Activated T-helper 1 cell treated with Interleukin-2 at 50 U/mL for 16 hours (primary cell): Measurements from ENCODE around the gene COL4A1.

ENCODE experiments used
- DNase-seq: peaks from one replicate; pipeline ENCODE4 v3.0.0-alpha.2; 2020; ENCODE audit warnings: low read depth

Gene COL4A1

GRCh38 chr13:110293037-110293436 lies 13.9 kb downstream of the COL4A1 start:
- DNase-seq: no peak

- no peak for DNase-seq
These were observed 15.7 kb downstream of the COL4A1 start for GRCh38 chr13:110291286-110291685.

- DNase-seq: no peak
These were observed 16.1 kb downstream of the COL4A1 start for GRCh38 chr13:110290826-110291225.

- no peak for DNase-seq
These were observed 16.8 kb downstream of the COL4A1 start for GRCh38 chr13:110290153-110290552.

- DNase-seq: no peak
These were observed 17.3 kb downstream of the COL4A1 start for GRCh38 chr13:110289661-110290060.

GRCh38 chr13:110289174-110289573 lies 17.8 kb downstream of the COL4A1 start:
- DNase-seq: no peak

- no peak for DNase-seq
These were observed 19.8 kb downstream of the COL4A1 start for GRCh38 chr13:110286833-110287819.

- DNase-seq: no peak
These were observed 20.7 kb downstream of the COL4A1 start for GRCh38 chr13:110285991-110286832.

- DNase-seq: no peak
These were observed 22.0 kb downstream of the COL4A1 start for GRCh38 chr13:110284779-110285484.

- DNase-seq: no peak
These were observed 23.0 kb downstream of the COL4A1 start for GRCh38 chr13:110283736-110284517.

- DNase-seq: no peak
These were observed 24.6 kb downstream of the COL4A1 start for GRCh38 chr13:110282316-110282841.

GRCh38 chr13:110281736-110282135 lies 25.2 kb downstream of the COL4A1 start:
- no peak for DNase-seq

GRCh38 chr13:110280985-110281688 lies 25.8 kb downstream of the COL4A1 start:
- no peak for DNase-seq

- no peak for DNase-seq
These were observed 26.6 kb downstream of the COL4A1 start for GRCh38 chr13:110280231-110280813.

GRCh38 chr13:110279684-110280083 lies 27.3 kb downstream of the COL4A1 start:
- DNase-seq: no peak

GRCh38 chr13:110278859-110279258 lies 28.1 kb downstream of the COL4A1 start:
- no peak for DNase-seq

GRCh38 chr13:110277357-110277975 lies 29.5 kb downstream of the COL4A1 start:
- DNase-seq: no peak

- no peak for DNase-seq
These were observed 30.4 kb downstream of the COL4A1 start for GRCh38 chr13:110276553-110276950.

GRCh38 chr13:110275931-110276552 lies 30.9 kb downstream of the COL4A1 start:
- no peak for DNase-seq
